Astrocyte (in vitro differentiated cells and primary cell): ENCODE measurements around the gene MBNL1.

ENCODE experiments used
- EZH2 ChIP-seq: IDR thresholded peaks from 2 replicates; pipeline ENCODE4 v1.6.1; 2012; ENCODE audit warnings: mild to moderate bottlenecking, low read length, inconsistent platforms; ENCODE audit not compliant: insufficient read depth
- TF ChIP-seq, protein P1 (sequence below): IDR thresholded peaks from 2 replicates; pipeline ENCODE4 v1.5.1; 2011; ENCODE audit warnings: low read depth, mild to moderate bottlenecking, inconsistent platforms, low read length, moderate library complexity; ENCODE audit not compliant: insufficient read depth

DNA sequence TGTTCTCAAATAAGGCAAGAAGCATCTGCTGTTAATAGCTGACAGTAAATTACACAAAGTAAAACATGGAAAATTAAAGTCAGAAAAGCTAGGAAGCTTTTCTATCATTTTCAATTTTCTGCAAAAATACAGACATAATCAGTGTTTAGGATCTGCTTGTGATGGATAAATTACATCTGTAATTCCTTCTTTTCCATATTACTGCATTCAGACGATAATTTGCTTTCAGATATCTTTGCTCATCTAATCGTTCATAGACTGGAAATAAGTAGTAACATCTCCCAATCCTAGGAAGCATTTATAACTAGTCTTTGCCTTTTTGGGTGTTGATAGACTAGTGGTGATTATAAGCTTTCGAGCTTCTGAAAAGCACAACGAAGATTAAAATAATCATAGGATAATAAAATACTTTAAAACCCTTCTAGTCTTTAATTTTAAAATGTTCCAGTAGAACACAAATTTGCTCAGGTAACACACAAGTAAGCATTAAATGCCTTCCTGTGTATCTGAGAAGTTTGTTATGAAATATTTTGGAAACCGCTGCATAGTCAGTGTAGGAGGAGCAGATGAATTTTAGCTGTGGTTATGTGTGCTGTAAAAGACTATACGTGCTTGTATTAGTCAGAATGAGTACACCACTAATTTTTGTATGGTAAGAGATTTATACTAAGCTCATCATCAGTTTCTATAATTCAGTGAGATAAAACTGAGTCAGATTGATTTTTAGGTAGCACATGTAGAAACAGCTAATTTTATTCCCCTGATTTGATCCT, 41.0 kb downstream of the MBNL1 start:
- no peak for TF ChIP-seq EZH2
- TF ChIP-seq, protein P1, sequence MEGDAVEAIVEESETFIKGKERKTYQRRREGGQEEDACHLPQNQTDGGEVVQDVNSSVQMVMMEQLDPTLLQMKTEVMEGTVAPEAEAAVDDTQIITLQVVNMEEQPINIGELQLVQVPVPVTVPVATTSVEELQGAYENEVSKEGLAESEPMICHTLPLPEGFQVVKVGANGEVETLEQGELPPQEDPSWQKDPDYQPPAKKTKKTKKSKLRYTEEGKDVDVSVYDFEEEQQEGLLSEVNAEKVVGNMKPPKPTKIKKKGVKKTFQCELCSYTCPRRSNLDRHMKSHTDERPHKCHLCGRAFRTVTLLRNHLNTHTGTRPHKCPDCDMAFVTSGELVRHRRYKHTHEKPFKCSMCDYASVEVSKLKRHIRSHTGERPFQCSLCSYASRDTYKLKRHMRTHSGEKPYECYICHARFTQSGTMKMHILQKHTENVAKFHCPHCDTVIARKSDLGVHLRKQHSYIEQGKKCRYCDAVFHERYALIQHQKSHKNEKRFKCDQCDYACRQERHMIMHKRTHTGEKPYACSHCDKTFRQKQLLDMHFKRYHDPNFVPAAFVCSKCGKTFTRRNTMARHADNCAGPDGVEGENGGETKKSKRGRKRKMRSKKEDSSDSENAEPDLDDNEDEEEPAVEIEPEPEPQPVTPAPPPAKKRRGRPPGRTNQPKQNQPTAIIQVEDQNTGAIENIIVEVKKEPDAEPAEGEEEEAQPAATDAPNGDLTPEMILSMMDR, result no peak
